GM10248 (cell line): Measurements from ENCODE around the gene PFDN4.

Experiments used
- CTCF ChIA-PET: fragments of 300-600 bp; sonication (Branson Sonifier 250); formaldehyde crosslinking; extraction: SDS; loops from one replicate; lab custom pipeline; 2021; ENCODE audit warnings: antibody characterized with exemption; lab: Yijun Ruan, JAX
- POLR2A ChIA-PET: fragments of 350-650 bp; sonication (Branson Sonifier 250); formaldehyde crosslinking; extraction: SDS; loops from one replicate; lab custom pipeline; 2020; ENCODE audit warnings: antibody characterized with exemption; lab: Yijun Ruan, JAX
- DNase-seq: peaks from one replicate; pipeline ENCODE4 v3.0.0; 2012; ENCODE audit errors: extremely low spot score
- TF ChIP-seq, protein P1 (sequence below): IDR thresholded peaks from 2 replicates; pipeline ENCODE4 v1.5.1; 2012; ENCODE audit warnings: mild to moderate bottlenecking, low read depth; ENCODE audit errors: extremely low read depth, missing control alignments, control extremely low read depth

PFDN4 gene

GRCh38 chr20:54190217-54190616 is 17.7 kb upstream of the PFDN4 start:
- DNase-seq, result no peak
- ChIA-PET CTCF (interaction anchor here (1.8 kb wide), 1 partner anchor 18 kb away, joined by 4 read pairs; the partner anchor contains the start of gene PFDN4), POLR2A (no interaction called here)
- TF ChIP-seq, protein P1, sequence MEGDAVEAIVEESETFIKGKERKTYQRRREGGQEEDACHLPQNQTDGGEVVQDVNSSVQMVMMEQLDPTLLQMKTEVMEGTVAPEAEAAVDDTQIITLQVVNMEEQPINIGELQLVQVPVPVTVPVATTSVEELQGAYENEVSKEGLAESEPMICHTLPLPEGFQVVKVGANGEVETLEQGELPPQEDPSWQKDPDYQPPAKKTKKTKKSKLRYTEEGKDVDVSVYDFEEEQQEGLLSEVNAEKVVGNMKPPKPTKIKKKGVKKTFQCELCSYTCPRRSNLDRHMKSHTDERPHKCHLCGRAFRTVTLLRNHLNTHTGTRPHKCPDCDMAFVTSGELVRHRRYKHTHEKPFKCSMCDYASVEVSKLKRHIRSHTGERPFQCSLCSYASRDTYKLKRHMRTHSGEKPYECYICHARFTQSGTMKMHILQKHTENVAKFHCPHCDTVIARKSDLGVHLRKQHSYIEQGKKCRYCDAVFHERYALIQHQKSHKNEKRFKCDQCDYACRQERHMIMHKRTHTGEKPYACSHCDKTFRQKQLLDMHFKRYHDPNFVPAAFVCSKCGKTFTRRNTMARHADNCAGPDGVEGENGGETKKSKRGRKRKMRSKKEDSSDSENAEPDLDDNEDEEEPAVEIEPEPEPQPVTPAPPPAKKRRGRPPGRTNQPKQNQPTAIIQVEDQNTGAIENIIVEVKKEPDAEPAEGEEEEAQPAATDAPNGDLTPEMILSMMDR, result no peak

- ChIA-PET POLR2A (no interaction called here), CTCF (interaction anchor here (1.3 kb wide), 1 partner anchor 15 kb away, joined by 3 read pairs; no protein-coding TSS in a partner anchor)
- TF ChIP-seq, protein P1, result no peak
- no peak for DNase-seq
Measured at GRCh38 chr20:54193817-54194216, 14.1 kb upstream of the PFDN4 start.

DNA sequence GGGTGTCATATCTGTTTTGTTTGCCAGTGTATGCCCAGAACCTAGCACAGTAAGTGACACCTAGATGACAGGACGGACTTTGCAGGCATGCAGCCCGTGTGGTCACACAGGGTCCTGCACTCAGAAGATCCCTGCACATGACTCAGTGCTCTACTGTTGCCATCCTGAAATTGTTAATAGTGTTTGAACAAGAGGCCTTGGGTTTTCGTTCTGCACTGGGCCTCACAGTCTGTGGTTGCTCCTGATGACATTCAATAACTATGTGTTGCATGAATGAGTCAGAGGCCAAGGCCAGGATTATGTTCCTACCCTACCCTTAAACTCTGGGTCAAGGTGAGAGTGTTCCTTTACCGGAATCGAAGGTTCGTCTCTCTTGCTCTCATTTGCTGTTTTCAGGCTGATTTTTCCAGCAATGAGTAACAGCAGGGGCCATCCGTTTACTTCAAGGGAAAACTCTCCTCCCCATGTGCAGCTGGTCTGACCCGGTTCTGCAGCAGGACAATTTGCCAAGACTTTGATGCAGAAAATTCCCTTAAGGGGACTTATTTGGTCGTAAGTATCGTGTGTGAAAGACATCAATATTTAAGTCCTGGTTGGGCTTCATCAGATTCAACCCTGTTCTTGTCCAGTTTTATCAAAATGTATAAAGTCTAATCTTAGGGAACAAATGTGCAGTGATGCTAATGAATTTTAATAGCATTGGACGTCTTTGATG is 13.0 kb upstream of the PFDN4 start:
- TF ChIP-seq, protein P1, result no peak

DNA sequence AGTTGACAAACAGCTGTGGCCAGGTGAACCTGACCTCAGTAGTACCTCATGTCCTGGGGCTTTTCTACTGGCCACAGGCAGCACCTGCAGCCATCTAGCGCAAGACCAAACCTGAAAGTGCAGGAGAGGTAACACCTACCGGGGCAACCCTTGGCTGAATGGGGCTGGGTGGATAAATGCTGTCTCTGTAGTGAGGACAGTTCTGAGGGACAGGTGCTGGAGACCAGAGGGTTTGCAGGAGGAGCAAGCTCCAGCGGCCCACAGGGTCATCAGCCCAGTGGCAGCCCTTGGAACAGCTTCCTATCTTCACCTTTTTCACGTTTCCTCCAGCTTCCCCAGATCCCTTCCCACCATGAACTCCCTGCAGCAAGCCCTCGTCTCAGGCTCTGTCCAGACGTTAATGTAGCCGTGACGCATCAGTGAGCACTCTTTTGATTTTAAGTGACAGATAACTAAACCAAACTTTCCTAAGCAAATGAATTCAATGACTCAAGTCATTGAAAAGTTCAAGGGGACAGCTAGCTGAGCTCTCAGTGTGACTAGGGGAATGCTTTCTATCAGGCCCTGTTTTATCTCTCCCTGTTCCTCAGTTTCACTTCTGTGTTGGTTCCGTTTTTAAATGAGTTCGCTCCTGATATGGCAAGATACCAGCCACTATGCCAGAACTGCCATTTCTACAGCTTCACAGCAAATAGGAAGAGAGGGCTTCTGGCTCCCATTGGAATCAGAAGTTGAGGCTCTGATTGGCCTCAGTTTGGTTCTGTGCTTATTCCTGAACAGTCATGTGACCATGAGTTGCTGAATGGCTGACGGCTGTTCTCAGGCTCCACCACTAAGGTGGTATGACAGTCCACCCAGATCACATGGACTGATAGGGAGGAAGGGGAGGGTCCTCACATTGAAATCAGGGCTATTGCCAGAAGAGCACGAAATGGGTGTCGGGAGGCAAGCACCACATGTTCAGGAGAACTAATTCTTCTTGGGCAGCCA is 12.1 kb upstream of the PFDN4 start:
- CTCF ChIA-PET, result interaction anchor here (0.8 to 1.8 kb wide), 4 partner anchors 10 to 109 kb away, joined by 3 to 8 read pairs (median 4); partner anchors contain the start of gene PFDN4
- POLR2A ChIA-PET, result no interaction called here
- TF ChIP-seq, protein P1, result no peak
- no peak for DNase-seq

More for the DNA sequence above, 13.0 kb upstream of the PFDN4 start:
- ChIA-PET CTCF (interaction anchor here (1.3 to 1.8 kb wide), 3 partner anchors 10 to 16 kb away, joined by 3 to 8 read pairs (median 6); partner anchors contain the start of gene PFDN4), POLR2A (no interaction called here)
- no peak for DNase-seq

GRCh38 chr20:54197621-54198604 is 10.0 kb upstream of the PFDN4 start:
- ChIA-PET CTCF (interaction anchor here (0.8 to 12.0 kb wide), 11 partner anchors 11 to 786 kb away, joined by 3 to 136 read pairs (median 6); partner anchors contain the start of gene PFDN4), POLR2A (no interaction called here)
- TF ChIP-seq, protein P1, result peak; percentile 18
- DNase-seq, result no peak
